MV-4-11 (cell line): ENCODE data around the gene PLCG1.
A peak's percentile ranks its signal among the peaks of the same experiment; 100 is the strongest.

ENCODE experiments used
- DNase-seq: peaks from one replicate; lab custom pipeline; 2025; lab: John Stamatoyannopoulos, UW

Gene PLCG1

DNA sequence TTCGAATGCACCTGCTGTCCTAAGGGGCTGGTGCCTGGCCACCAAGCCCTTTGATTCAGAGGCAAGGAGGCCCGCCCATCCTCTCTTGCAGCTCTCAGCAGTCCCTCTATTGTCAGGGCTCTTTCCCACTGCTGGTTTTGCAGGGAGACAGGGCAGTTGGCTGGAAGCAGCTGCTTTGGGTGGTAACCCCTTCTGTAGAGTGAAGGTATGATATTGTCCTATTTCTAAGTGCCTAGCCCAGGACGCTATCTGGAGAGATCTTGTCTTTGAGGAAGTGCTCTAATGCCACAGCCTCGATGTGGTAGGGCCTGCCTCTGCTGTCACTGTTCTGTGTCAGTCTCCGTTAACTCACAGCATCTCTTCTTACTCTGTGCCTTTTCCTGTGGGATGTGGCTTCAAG, 5.6 kb downstream of the PLCG1 start:
- peak; percentile 72 for DNase-seq

DNA sequence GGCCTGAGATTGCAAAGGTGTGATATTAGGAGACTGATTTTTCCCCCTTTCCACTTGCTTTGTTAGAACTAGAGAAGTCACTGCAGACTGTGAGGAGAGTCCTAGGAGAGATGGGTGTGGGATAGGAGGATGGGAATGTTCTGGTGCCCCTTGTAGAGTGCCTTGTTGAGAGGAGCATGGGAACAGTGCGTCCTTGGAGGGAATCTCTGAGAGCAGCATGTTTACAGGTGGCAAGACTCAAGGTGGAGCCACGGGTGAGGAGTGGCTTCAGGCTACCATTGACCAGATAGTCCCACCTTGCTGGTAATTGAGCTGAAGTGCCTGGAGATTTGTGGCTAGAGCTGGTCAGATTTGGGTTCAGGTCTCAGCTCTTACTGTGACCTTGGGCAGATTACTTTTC, 6.0 kb downstream of the PLCG1 start:
- DNase-seq: no peak

DNA sequence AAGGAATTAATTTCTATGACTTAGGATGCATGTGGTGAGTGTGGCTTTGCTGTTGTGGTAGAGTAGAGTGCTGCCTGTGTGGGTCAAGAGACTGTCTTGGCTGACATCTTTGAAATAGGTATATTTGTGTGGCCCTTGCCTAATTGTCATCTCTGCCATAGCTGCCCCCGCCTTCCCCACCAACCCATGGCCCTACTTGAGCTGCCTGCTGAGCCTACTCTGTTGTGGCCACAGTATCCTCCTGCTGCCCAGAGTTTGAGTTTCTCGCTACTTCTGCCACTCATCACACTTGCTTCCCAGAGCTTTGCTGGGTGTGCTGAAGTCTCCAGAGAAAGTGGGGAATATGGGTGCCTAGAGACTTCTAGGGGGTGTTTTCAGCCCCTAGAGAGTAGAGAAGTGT, 8.0 kb downstream of the PLCG1 start:
- DNase-seq: no peak

DNA sequence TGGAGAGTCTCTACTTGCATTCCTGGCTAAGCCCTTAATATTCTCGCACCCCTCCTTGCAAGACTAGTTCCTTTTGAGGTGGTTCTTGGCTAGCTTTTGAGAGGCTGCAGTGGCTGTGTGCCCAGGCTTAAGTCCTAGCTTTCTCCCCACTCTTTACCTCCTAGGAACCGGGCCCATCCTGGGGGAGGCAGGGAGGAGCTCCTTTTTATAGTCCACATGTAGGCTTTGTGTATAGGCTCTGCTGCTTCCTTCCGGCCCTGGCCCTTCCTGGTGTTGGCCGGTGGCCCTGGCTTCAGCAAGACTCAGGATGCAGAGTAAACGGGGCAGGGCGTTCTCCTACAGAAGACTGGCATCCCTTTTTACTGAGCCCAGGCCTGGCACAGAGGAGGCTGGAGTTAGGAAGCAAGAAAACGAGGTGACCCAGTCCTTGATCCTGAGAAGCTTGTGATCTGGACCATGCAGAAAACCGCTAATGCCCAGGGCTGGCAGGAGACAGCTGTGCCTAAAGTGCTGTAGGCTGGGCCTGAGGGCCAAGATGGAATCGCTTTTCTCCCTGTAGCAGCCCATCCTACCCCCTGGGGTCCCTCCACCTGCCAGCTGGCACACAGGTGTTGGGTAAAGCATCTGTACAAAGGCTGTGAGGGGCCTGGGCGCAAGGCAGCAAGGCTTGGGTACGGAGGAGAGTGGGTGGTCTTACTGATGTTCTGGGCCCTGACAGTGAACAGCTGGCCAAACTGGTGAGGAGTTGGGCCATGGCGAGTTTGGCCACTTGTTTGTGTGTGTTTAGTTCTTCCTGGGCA, 8.7 kb downstream of the PLCG1 start:
- no peak for DNase-seq

DNA sequence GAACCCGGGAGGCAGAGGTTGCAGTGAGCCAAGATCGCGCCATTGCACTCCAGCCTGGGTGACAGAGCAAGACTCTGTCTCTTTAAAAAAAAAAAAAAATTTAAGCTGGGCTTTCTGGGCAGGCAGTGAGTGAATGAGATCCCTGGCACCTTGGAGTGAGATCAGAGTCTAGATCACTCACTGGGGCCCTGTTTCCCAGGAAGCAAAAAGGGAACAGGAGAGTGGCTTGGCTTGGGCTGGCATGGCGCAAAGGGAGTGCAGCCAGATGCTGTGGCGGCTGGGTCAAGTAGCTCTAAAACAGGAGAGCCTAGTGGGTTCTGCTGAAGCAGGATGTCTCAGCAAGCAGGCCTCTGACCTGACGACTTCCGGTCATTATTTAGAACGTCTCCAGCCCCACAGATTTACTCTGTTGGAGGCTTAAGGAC, 10.4 kb downstream of the PLCG1 start:
- DNase-seq: peak; percentile 34

DNA sequence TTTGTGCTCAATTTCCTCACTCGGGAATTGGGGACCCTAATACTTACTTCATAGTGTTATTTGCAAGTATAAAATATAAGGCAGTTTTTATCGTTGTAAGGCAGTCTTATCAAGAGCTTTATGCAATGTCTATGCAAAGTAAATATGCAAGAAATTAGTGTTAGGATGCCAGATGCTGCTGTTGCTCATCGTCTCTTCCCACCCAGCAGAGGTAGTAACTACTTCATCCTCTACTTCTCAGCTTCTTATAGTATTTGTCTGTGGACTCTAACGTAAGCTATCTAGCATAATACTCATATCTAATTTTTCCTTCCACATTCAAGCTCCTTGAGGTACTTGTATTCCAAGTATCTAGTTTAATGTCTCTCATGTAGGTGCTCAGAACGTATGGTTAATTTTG, 11.6 kb downstream of the PLCG1 start:
- DNase-seq: no peak

DNA sequence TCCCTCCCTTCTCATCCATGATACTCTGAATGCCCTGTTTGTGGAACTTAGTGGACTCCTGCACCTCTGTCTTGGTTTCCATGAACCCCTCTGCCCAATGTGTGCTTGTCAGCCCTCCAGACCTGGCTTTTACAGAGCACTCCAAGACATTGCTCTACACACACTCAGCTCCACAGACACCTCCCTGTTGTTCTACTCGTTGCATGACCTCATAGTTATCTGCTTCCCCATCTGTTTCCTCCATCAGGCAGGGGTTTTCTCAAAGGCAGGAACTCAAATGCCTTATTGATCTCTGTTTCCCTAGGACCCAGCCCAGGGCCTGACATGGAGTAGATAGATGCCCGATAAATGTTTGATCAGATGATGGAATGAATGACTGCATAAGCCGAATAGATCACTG, 13.3 kb downstream of the PLCG1 start:
- peak; percentile 20 for DNase-seq

DNA sequence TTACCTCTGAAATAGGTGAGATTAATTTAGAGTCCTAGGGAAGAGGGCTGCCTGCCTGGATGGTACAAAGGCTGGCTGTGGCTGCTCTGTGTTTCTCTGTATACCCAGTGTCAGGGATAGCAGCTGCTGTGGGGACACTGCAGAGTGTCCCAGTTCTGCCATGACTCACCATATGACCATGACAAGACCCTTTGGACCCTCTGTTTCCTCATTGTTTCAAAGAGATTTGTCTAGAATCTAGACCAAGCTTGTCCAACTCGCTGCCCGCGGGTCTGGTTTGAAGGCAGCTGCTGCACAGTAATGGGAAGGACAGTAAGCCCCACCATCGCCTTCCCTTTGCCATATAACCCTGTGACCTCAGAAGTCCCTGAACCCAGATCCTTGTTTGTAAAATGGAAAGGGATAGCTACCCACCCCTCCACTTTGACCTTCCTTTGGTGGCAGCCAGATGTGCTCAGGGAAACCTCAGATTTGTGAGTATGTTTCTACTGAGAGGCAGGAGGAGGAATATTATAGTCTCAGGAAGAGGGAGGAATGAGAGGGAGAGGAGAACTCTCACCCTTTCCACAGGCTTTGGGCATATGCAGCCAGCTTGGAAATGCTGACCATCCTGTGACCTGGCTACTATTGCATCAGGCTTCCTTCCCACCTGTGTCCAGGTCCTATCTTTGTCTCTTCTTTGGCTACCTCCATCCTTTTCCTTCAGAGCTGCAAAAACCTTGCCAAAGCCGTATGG, 14.0 kb downstream of the PLCG1 start:
- no peak for DNase-seq

DNA sequence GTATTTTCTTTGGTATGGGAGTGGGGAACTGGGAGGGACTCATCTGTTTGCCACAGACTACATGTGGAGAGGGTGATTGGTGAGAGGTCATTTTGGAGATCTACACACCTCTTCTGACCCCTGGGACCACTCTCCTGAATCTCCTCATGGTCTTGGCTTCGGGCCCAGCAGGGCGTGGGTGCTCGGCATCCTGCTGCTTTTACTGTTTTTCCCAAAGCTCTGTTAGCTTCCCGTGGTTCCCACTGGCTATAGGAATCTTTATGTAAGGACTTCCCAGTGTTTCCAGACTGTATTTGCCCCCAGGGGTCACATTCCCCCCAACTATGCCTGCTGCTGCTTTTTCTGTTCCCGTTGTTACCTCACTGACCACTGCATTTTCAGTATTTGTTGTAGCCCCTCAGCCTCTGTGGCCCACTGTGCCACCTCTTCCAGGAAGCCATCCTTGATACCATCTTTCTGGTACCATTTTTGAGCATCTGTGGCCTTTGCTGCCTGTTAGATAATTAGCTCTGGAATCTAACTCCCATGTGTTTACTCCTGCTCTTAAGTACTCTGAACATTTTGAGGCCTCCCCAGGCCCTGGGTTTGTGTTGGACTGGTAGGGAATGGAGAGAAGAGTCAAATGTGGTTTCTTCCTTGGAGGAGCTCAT, 14.9 kb downstream of the PLCG1 start:
- no peak for DNase-seq

DNA sequence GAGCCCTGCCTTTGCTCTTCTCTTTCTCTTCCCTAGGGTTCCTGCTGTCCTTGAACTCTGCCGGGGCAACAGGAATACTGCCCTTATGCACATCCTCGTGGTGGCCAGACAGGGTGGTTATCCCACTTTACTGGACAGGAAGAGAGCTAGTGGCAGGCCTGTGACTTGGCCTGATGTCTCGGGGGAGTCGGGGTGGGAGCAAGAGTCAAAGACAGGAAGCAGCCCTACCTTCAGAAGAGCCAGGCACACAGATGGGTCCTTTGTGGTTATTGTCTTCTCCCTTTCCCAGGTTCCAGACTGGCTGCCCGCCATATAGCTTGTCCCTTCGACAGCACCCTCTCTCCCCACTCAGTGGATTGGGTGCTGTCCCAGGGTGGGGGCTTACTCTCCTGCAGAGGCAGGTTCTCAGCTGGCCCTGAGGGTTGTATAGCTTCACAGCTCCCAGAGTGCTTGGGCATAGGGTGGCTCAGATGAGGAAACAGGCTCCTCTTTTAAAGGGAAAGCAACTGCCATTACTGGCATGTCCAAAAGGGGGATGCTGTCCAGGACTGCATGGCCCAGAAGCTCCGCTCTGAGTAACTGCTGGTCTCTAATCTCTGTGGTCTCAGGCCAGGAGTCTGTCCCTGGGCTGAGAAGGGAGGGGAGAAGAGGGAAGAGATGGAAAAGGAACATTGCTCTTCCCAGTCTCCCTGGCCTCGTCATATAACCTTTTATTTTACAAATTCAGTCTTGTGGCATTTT, 17.3 kb downstream of the PLCG1 start:
- no peak for DNase-seq

DNA sequence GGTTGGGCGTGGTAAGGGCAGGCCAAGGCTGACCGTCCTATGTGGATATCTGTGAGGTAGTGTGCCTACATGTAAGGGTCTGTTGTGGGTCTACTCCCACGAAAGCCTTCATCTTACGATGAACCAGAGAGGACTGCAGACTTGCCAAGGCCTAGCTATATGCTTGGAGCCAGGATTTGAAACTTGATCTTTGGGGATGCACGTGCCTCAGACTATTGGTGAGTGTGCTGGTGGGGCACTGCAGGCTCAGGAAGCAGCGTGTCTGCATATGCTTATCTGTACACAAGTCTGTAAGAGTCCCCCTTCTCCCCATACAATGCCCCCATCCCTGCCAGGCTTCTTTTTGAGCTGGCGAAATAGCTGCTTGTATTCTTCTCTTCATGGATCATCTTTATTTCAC, 17.9 kb downstream of the PLCG1 start:
- DNase-seq: no peak

DNA sequence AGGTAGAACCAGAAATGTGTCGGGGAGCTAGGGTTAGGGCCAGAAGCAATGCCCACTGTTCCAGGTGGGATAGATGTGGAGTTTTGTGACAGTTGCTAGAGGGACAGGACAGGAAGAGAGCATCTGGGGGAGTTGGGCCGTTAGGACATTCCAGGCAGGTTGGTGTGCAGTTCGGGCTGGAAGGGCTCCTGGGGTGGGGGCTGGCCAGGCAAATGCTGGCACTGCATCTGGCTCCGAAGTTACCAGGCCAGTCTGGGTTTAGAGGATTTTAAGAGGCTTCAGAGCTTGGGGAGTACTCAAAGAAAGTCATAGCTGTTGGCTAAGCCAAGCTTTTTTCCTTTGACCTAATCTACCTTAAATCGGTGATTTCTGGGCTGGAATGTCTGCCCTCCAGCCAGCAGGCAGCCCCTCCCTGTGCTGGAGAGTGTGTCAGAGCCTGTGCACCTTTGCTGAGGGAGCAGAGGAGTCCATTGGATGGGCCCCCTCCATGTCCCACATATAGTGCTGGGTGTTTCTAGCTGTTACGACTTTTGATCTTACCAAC, 20.8 kb downstream of the PLCG1 start:
- DNase-seq: no peak

DNA sequence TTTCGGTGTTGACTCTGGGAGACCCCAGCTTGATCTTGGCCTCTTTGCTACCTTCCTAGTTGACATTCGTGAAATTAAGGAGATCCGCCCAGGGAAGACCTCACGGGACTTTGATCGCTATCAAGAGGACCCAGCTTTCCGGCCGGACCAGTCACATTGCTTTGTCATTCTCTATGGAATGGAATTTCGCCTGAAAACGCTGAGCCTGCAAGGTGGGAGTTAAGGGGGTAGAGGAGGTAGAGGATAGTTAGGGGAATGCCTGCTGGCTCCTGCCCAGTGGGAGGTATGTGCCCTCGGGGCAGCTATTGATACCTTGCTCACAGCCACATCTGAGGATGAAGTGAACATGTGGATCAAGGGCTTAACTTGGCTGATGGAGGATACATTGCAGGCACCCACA, 22.2 kb downstream of the PLCG1 start:
- DNase-seq: no peak

DNA sequence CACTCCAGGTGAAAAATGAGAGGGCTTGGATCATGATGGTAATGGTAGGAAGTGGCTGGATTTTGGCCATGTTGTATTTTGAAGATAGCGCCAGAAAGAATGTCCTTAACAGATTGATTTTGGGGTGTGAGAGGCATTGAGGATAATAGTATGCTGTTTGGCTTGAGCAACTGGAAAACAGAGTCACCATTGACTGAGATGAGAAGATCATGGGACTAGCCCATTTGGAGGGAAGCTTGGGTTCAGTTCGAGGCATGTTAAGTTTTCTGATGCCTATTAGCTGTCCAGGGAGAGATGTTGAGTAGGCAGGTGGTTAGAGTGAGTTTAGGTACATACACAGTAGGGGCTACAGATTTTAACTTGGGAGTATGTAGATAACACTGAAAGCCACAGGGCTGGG, 23.3 kb downstream of the PLCG1 start:
- DNase-seq: no peak

DNA sequence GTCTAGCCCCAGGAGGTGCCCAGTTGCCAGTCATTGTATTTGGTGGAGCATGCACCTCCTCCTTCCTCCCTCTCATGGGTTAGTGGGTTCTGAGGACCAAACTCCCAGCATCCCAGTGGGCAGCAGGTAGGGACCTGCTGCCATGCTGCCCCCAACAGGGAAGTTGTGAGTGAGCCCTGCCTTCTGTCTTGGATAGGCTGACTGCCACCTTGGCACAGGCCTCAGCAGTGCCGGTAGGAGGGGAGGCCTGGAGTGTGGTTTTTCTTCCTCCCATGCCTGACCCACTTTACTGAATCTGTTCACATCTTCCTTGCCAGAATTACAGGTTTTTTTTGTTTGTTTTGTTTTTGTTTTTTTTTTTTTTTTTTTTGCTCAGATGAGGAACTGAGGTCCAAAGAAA, 24.5 kb downstream of the PLCG1 start:
- no peak for DNase-seq

DNA sequence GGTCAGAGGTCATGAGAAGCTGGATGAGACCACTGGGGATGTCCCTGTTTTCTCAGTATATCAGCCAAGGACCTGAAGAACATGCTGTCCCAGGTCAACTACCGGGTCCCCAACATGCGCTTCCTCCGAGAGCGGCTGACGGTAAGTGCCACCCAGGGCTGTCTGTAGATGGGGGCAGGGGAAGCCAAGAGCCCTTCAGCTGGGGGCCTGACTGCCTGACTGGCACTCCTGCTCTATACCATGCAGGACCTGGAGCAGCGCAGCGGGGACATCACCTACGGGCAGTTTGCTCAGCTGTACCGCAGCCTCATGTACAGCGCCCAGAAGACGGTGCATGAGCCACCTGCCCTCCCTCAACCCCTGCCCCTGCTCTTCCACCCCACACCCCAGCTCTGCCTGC, 25.1 kb downstream of the PLCG1 start:
- no peak for DNase-seq

DNA sequence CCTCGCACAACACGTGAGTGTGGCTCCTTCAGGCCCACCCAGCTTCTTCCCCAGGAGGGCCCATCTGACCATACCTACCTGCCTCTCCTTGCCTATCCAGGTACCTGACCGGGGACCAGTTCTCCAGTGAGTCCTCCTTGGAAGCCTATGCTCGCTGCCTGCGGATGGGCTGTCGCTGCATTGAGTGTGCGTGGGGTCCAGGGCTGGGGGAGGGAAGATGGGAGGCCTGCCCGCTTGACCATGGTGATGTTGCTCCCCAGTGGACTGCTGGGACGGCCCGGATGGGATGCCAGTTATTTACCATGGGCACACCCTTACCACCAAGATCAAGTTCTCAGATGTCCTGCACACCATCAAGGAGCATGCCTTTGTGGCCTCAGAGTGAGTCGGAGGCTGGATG, 26.5 kb downstream of the PLCG1 start:
- DNase-seq: no peak

DNA sequence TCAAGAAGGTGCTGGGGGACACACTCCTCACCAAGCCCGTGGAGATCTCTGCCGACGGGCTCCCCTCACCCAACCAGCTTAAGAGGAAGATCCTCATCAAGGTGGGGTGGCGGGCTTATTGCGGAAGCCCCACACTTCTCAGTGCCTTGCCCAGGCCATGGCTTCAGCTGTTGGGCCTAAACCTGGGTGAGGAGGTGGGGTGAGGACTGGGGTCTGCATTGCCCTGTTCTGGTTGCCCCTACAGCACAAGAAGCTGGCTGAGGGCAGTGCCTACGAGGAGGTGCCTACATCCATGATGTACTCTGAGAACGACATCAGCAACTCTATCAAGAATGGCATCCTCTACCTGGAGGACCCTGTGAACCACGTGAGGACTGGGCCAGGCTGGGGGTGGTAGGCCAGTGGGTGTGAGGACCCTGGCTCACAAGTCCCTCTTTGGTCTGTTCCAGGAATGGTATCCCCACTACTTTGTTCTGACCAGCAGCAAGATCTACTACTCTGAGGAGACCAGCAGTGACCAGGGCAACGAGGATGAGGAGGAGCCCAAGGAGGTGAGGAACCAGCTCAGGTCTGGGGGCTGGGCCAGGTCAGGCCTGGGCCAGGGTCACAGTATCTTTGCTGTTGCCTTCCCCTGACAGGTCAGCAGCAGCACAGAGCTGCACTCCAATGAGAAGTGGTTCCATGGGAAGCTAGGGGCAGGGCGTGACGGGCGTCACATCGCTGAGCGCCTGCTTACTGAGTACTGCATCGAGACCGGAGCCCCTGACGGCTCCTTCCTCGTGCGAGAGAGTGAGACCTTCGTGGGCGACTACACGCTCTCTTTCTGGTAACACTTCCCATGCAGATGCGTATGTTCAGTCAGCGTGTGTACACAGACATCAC, 27.9 kb downstream of the PLCG1 start:
- no peak for DNase-seq

DNA sequence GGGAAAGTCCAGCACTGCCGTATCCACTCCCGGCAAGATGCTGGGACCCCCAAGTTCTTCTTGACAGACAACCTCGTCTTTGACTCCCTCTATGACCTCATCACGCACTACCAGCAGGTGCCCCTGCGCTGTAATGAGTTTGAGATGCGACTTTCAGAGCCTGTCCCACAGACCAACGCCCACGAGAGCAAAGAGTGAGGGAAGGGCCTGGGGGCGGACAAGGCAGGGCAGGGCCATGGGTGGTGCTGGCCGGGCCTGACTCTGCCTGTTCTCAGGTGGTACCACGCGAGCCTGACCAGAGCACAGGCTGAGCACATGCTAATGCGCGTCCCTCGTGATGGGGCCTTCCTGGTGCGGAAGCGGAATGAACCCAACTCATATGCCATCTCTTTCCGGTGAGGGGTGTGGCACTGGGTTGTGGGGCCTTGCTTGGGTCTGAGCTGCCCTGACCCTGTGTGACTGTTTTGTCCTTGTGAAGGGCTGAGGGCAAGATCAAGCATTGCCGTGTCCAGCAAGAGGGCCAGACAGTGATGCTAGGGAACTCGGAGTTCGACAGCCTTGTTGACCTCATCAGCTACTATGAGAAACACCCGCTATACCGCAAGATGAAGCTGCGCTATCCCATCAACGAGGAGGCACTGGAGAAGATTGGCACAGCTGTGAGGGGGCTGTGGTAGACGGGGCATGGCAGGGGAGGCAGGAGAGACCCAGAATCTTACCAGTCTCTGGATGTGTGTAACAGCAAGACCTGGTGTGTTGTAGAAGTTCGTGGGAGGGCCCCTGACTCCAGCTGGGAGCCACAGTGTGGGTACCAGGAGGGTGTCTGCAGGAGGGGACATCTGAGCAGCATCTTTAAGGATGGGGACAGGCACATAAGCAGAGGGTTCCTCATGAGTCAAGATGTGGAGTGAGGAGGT, 29.1 kb downstream of the PLCG1 start:
- DNase-seq: no peak

DNA sequence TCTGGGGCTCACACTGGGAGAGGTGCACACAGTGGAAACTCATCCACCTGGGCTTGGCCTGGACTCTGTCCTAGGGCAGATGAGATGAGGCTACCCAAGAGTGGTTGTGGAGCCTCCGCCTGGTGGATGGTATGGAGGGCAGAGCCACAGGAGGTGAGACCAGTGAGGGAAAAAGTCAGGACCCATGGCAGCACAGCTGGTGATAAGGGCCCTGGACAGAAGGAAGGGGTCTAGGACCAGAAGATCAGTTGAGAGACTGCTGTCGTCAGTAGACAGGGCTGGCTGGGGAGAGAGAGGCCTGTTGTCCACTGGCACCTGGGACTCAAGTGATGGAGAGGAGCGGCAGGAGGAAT, 29.8 kb downstream of the PLCG1 start:
- no peak for DNase-seq
